GM21723 (cell line): ENCODE results near the gene PCP2.

Experiments
- ATAC-seq: cut with Tn5 transposase; IDR thresholded peaks from one replicate; pipeline ENCODE4 v1.9.1; 2021; ENCODE audit warnings: mild to moderate bottlenecking, moderate library complexity; ENCODE audit not compliant: unreplicated experiment

The PCP2 gene

GRCh38 chr19:7620442-7621412 is 12.8 kb downstream of the PCP2 start:
- no peak for ATAC-seq

GRCh38 chr19:7619671-7620441 is 13.7 kb downstream of the PCP2 start:
- no peak for ATAC-seq

- ATAC-seq, result no peak
These were observed 14.6 kb downstream of the PCP2 start for GRCh38 chr19:7618771-7619510.

- ATAC-seq, result no peak
These were observed 15.2 kb downstream of the PCP2 start for GRCh38 chr19:7618348-7618747.

GRCh38 chr19:7617735-7618134 is 15.8 kb downstream of the PCP2 start:
- ATAC-seq, result no peak

- no peak for ATAC-seq
These were observed 16.3 kb downstream of the PCP2 start for GRCh38 chr19:7617172-7617571.

- ATAC-seq, result no peak
These were observed 18.4 kb downstream of the PCP2 start for GRCh38 chr19:7614859-7615741.

- ATAC-seq, result no peak
These were observed 20.9 kb downstream of the PCP2 start for GRCh38 chr19:7612282-7613274.

- ATAC-seq, result no peak
These were observed 21.8 kb downstream of the PCP2 start for GRCh38 chr19:7611541-7612279.

- no peak for ATAC-seq
These were observed 22.9 kb downstream of the PCP2 start for GRCh38 chr19:7610491-7611240.

GRCh38 chr19:7607874-7608560 is 25.5 kb downstream of the PCP2 start:
- no peak for ATAC-seq

- ATAC-seq, result no peak
These were observed 26.2 kb downstream of the PCP2 start for GRCh38 chr19:7607212-7607873.

- no peak for ATAC-seq
These were observed 27.2 kb downstream of the PCP2 start for GRCh38 chr19:7606289-7606688.

GRCh38 chr19:7605490-7606222 is 27.9 kb downstream of the PCP2 start:
- ATAC-seq, result no peak

GRCh38 chr19:7603919-7604318 is 29.6 kb downstream of the PCP2 start:
- ATAC-seq, result no peak
